Mucosa of stomach (tissue), 1 donor: ENCODE measurements around the gene PLXNC1.

Experiments
- H3K27me3 ChIP-seq: one replicate; pipeline ENCODE4 v1.7.0; 2013; ENCODE audit warnings: mild to moderate bottlenecking, low read length; ENCODE audit not compliant: control insufficient read depth, insufficient read depth
- H3K36me3 ChIP-seq: one replicate; pipeline ENCODE4 v1.7.0; 2013; ENCODE audit warnings: low read length; ENCODE audit not compliant: control insufficient read depth, insufficient read depth
- H3K4me1 ChIP-seq: one replicate; pipeline ENCODE4 v1.7.0; 2013; ENCODE audit warnings: mild to moderate bottlenecking, low read length; ENCODE audit not compliant: control insufficient read depth, insufficient read depth
- H3K4me3 ChIP-seq: one replicate; pipeline ENCODE4 v1.7.0; 2013; ENCODE audit warnings: low read length
- H3K9ac ChIP-seq: one replicate; pipeline ENCODE4 v1.7.0; 2013; ENCODE audit warnings: mild to moderate bottlenecking, low read length, moderate library complexity
- H3K9me3 ChIP-seq: one replicate; pipeline ENCODE4 v1.7.0; 2013; ENCODE audit warnings: mild to moderate bottlenecking, low read length, moderate library complexity; ENCODE audit not compliant: control insufficient read depth
- donor health status: Pancreatic carcinoma.

Gene PLXNC1

DNA sequence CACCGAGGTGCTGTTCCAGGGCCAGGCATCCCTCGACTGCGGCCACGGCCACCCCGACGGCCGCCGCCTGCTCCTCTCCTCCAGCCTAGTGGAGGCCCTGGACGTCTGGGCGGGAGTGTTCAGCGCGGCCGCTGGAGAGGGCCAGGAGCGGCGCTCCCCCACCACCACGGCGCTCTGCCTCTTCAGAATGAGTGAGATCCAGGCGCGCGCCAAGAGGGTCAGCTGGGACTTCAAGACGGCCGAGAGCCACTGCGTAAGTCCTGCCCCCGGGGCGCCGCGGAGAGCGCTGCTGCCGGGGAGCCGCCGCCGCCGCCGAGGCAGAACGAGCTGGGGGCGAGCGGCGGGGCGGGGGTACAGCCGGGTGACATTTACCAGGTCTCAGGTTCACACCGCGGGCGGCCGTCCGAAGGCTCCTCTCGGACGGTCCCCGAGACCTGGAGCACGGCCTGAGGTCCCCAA is 1.4 kb downstream of the PLXNC1 start:
- Histone ChIP-seq H3K27me3 (peaks cover 58% of the 10 kb centered on the region), H3K36me3 (no peaks in the 10 kb centered on the region), H3K9me3 (no peaks in the 10 kb centered on the region), H3K4me1 (peaks cover 19% of the 10 kb centered on the region), H3K4me3 (no peak overlapping the region), H3K9ac (peak overlapping the region; percentile 36)

DNA sequence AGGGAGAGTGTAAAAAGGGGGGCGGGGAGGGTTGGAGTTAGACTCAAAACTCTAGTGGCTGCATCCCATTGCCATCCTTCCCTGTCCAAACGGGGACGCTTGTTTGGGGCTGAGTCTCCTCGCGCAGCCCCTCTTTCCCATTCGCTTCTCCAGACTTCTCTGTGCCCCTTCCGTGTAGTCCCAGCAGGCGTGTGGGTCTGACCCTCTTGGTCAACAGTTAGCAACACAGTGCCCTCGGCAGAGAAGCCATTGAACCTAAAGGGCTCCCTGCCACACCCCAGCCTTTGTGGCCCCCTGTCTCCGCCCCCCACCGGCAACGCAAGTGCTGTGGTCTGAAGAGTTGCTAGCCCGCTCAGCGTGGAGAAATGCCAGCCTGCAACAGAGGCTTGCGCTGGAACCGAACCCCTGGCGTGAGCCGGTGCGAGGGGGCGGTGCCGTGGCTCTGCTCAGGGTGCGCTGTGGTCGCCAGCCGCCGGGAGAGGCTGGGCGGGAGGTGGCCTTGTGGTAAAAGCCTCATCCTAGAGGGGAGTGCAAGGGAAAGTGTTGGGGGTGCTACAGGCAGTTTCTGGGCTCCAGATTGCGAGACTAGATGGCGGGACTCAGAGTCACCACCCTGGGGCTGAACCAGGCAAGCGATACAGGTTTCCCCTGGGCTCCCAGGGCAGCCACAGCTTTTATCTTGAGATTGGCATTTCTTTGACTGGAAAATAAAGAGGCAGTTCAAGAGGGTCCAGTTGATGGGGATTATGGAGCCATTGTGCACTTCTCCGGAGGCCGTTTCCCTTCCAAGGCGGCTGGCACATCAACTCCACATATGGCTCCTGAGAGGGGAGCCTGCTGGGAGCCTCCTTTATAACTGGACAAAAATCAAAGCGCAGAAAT is 2.1 kb downstream of the PLXNC1 start:
- Histone ChIP-seq H3K27me3 (peaks cover 55% of the 10 kb centered on the region), H3K9ac (peak overlapping the region; percentile 36)

DNA sequence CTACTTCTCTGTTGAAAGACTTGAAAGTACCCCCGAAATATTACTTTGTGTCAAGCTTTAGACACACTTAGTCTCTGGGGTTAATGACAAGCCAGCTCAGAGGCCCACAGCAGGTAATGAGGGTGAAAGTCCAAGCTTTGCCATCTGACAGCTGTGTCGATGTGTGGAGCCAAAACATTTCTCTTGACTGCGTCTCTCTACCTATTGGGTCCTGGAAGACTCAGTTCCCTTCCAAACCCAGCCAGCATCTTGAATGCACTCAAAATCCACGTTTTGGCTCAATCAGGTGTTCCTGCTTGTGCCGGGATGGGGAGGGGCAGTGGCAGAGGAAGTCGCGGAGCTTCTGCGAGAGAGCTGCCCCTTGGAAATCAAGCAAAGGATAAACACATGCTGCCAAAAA is 3.2 kb downstream of the PLXNC1 start:
- peaks cover 55% of the 10 kb centered on the region for H3K27me3 ChIP-seq
- H3K9me3 ChIP-seq = no peaks in the 10 kb centered on the region
- no peak overlapping the region for H3K9ac ChIP-seq
- peaks cover 19% of the 10 kb centered on the region for H3K4me1 ChIP-seq
- no peak overlapping the region for H3K4me3 ChIP-seq
- H3K36me3 ChIP-seq = no peaks in the 10 kb centered on the region

More for the DNA sequence above, 2.1 kb downstream of the PLXNC1 start:
- Histone ChIP-seq H3K4me3 (no peak overlapping the region), H3K9me3 (no peaks in the 10 kb centered on the region), H3K4me1 (peaks cover 19% of the 10 kb centered on the region), H3K36me3 (no peaks in the 10 kb centered on the region)

DNA sequence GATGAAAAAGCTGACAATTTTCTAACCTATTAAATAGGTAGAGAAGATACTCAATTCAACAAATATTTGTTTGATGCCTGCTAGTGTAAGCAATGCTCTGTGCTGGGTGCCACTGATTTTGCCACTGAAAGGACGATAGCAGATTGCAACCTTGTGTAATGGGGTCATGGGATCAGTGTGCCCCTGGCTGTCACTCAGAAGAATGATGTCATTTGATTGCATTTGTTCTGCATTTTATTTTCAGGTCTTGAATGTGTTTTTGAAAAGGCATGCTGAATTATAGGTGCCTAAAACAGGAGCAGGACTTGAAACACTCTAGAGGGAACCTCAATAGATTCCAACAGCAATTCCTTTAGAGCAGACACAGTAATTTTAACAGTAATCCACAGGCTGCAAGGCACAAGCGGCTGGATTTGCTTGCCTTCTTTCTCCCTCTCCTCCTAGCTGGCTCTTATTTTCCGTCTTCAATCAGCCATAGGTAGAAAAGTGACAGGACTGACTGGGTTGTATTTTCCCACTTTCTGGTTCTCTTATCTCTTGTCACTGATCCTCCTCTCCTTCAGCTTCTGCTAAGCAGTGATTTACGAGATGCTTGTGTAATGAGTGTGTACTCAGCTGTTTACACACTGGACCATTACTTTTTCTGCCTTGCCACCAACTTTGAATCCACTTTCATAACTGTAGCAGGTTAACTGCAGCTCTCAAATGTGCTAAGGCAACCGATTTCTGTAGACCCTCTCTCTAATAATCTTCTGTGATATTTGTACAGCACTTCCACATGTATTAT is 4.1 kb downstream of the PLXNC1 start:
- Histone ChIP-seq H3K36me3 (no peaks in the 10 kb centered on the region), H3K4me1 (peaks cover 18% of the 10 kb centered on the region), H3K9ac (no peak overlapping the region), H3K27me3 (peaks cover 50% of the 10 kb centered on the region), H3K9me3 (no peaks in the 10 kb centered on the region), H3K4me3 (no peak overlapping the region)

DNA sequence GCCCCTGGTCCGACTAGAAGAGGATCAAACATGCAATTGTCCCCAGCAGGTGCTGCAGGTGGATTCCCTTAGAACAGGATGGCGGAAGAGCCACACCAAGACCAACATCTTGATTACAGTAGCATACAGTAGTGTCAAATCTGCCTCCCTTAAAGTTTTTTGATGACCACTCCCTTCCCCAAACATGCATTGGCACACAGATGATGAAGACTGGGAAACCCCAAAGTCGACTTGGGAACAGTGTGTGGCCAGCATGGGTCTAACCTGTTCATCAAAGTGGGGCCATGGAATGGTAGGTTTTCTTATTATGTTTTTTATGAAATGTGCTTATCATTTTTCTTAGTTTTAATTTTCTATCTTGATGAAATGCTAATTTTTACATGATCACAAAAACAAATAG is 8.8 kb downstream of the PLXNC1 start:
- Histone ChIP-seq H3K36me3 (no peaks in the 10 kb centered on the region), H3K4me3 (no peak overlapping the region), H3K4me1 (no peaks in the 10 kb centered on the region), H3K9ac (no peak overlapping the region), H3K27me3 (peaks cover 12% of the 10 kb centered on the region), H3K9me3 (no peaks in the 10 kb centered on the region)

DNA sequence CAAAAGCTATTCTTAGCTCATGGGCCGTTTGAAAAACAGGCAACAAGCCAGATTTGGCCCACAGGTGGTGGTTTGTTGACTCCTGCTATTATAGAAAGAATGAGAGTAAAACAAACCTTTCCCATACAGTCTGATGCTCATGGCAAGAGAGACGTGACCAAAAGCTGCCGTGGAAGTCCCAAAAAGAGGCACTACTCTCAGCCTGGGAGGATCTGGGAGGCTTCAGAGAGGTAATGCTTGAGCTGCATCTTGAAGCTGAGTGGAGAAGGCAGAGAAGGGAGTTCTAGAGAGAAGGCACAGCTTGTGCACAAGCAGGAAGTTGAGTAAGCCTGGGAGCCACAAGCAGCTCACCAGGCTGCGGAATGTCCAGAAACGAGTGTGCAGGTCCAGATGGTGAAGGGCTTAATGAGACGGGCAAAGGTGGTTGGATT is 9.6 kb downstream of the PLXNC1 start:
- no peaks in the 10 kb centered on the region for H3K36me3 ChIP-seq
- no peak overlapping the region for H3K9ac ChIP-seq
- H3K27me3 ChIP-seq = peaks cover 9% of the 10 kb centered on the region
- no peaks in the 10 kb centered on the region for H3K9me3 ChIP-seq
- H3K4me3 ChIP-seq = no peak overlapping the region
- H3K4me1 ChIP-seq = no peaks in the 10 kb centered on the region

DNA sequence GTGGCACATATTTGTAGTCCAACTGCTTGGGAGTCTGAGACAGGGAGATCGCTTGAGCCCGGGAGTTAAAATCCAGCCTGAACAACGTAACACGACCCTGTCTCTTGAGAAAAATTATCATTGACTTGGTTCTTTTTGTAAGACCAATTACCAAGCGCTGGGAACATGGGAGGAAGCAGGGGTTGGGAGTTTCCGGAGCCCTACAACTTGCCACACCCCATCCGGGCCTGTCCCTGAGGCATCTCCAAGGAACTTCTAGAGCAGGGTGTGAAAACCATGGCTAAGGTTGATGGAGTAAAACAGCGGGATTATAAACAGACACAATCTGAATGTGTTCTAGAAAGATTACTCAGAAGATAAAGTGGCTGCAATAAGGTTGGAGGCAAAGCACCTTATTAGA is 10.3 kb downstream of the PLXNC1 start:
- H3K9ac ChIP-seq = no peak overlapping the region
- no peak overlapping the region for H3K4me3 ChIP-seq
- H3K27me3 ChIP-seq = peaks cover 4% of the 10 kb centered on the region
- no peaks in the 10 kb centered on the region for H3K36me3 ChIP-seq
- H3K9me3 ChIP-seq = no peaks in the 10 kb centered on the region
- no peaks in the 10 kb centered on the region for H3K4me1 ChIP-seq

DNA sequence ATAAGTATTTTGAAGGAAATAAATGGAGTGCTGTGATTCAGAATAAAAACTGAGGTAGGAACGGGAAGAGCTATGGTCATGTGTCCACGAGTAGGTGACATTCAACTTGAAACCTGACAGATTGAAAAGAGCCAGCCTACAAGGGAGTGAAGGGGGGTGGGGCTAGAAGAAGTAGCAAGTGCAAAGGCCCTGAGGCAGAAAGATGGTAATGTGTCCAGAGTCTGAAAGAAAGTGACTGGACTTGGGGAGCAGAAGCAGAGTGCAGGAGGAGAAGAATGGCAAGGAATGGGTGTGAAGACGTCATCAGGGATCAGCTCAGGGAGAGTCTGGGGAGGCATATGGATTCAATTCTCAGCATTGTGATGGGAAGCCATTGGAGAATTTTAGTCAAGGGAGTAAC is 13.7 kb downstream of the PLXNC1 start:
- no peaks in the 10 kb centered on the region for H3K4me1 ChIP-seq
- no peaks in the 10 kb centered on the region for H3K36me3 ChIP-seq
- H3K9ac ChIP-seq = no peak overlapping the region
- no peaks in the 10 kb centered on the region for H3K9me3 ChIP-seq
- H3K27me3 ChIP-seq = no peaks in the 10 kb centered on the region
- no peak overlapping the region for H3K4me3 ChIP-seq

DNA sequence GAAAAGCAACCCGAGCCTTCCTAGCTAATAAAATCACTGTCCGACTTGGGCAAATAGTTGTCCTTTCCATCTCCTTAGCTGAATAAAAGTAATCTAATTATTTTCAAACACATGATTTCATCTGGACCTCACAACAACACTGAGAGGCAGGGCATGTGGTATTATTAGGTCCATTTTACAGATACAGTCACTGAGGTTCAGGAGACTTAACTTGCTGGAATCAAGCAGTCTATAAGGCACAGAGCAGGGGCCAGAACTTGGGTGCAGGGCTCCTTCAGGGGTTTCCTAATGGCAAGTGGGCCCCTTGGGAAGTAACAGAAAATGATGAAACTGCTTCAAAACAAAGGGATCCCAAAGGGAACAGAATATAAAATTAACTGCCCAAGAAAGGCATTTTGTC is 15.5 kb downstream of the PLXNC1 start:
- Histone ChIP-seq H3K27me3 (no peaks in the 10 kb centered on the region), H3K36me3 (no peaks in the 10 kb centered on the region), H3K4me1 (no peaks in the 10 kb centered on the region)

DNA sequence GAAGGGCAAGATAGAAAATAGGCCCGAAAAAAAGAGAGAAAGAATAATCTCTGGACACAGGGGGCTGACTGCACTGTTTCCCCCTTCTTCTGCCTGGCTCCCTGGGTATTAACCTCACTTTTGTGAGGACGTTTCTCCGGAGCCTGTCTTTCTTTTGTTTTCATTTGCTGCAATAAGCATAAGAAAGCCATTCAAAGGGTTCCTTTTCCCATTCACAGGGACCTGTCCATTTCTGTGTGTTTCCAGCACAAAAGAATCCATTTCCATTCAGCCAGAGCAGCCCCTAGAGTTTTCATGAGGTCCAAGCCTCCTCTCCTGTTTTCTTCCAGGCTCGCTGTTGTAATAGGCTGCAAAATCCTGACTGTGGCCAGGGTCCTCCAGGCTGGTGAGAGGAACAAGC is 16.8 kb downstream of the PLXNC1 start:
- peaks cover 4% of the 10 kb centered on the region for H3K4me1 ChIP-seq
- peaks cover 4% of the 10 kb centered on the region for H3K27me3 ChIP-seq
- H3K9ac ChIP-seq = no peak overlapping the region
- no peak overlapping the region for H3K4me3 ChIP-seq
- no peaks in the 10 kb centered on the region for H3K36me3 ChIP-seq
- H3K9me3 ChIP-seq = no peaks in the 10 kb centered on the region

More for the DNA sequence above, 15.5 kb downstream of the PLXNC1 start:
- Histone ChIP-seq H3K9me3 (no peaks in the 10 kb centered on the region), H3K4me3 (no peak overlapping the region), H3K9ac (no peak overlapping the region)

DNA sequence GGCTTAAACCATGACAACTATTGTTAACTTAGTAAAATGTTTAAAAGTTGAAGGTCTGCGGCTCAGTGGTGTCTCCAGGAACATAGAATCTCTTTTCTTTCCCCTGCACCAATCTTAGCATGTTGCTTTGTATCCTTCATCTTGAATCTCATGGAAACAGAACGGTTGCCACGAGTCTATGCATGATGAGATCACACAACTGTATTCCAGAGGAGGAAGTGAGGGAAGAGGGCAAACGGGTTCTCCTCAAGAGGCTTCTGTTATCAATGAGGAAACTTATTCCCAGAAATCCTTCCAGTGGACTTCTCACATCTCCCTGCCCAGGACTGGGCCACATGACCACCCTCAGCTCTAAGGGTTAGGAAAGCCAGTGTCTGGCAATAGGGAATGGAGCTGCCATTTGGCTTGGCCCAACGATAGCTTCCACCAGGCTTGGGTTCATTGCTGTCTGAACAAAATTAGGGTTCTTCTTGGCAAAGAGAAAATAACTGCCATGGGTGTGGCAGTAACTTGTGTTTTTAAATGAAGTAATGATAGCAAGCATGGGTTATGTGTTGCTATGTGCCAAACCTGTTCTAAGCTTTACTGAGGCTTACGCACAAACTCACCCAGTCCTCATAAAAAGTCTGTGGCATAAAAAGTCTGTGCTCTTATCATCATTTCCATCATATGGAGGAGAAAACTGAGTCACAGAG is 17.4 kb downstream of the PLXNC1 start:
- peaks cover 4% of the 10 kb centered on the region for H3K4me1 ChIP-seq
- no peak overlapping the region for H3K9ac ChIP-seq
- H3K4me3 ChIP-seq = no peak overlapping the region

More for the DNA sequence above, 17.4 kb downstream of the PLXNC1 start:
- peaks cover 4% of the 10 kb centered on the region for H3K27me3 ChIP-seq
- H3K9me3 ChIP-seq = no peaks in the 10 kb centered on the region
- no peaks in the 10 kb centered on the region for H3K36me3 ChIP-seq
